ENCODE data around the gene PELI1.

DNA sequence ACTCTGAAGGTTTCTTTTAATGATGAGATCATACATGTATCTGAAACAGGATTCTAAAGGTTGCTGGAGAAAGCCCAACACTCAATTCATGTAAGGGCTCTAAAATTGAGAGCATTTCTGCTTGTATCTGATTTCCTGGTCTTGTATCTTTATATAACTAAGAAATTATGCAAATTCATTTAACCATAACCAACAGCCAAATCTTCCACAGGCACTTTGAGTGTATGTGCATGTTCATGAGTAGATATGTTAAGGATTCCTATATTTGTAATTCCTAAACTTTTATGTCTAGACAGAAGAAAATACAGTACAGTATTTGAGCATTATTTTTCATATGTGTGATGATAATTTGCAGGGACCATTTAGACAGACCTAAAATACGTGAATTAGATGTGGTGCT is 20.4 kb upstream of the PELI1 start:
- TF ChIP-seq CTCF (IDR thresholded peaks at IDR 0.05) (no peak), POLR2A (IDR thresholded peaks at IDR 0.05) (no peak), EP300 (IDR thresholded peaks at IDR 0.05) (no peak)
